AG04450 (cell line): ENCODE results near the gene STARD13. TPM values are rescaled to one million over a fixed set of nuclear protein-coding genes. Genes with fewer than 3 reads are reported as not detected.

Experiments
- CTCF ChIA-PET: fragments of 300-600, 350-600 bp; formaldehyde crosslinking; extraction: SDS; loops from one replicate; lab custom pipeline; 2022; ENCODE audit warnings: antibody characterized with exemption, inconsistent platforms; lab: Charles Lee
- POLR2A ChIA-PET: fragments of 350-600 bp; formaldehyde crosslinking; extraction: SDS; loops from one replicate; lab custom pipeline; 2021; ENCODE audit warnings: antibody characterized with exemption, inconsistent platforms; lab: Yijun Ruan, JAX
- DNase-seq: peaks from one replicate; pipeline ENCODE4 v3.0.0-alpha.2; 2011; ENCODE audit warnings: low read depth, low spot score
- H3K27ac ChIP-seq: one replicate; pipeline ENCODE4 v1.5.1; 2012; ENCODE audit warnings: low read depth, low read length, control low read depth
- H3K27me3 ChIP-seq: one replicate; pipeline ENCODE4 v1.6.0; 2012; ENCODE audit warnings: low read length; ENCODE audit not compliant: control insufficient read depth, insufficient read depth
- H3K4me3 ChIP-seq: 2 replicates; pipeline ENCODE4 v1.5.1; 2011; ENCODE audit warnings: mild to moderate bottlenecking, low read depth, low read length, control low read depth
- H3K9me3 ChIP-seq: 2 replicates; pipeline ENCODE4 v1.5.1; 2012; ENCODE audit warnings: low read length; ENCODE audit not compliant: control insufficient read depth, insufficient read depth
- CTCF ChIP-seq: IDR thresholded peaks from 2 replicates; pipeline ENCODE4 v1.5.1; 2011; ENCODE audit warnings: low read depth, low read length, control low read depth, inconsistent platforms
- polyA plus RNA-seq: library from polyadenylated mRNA; depleted of rRNA; stranded (reverse); fragments of >200 nt; gene quantifications from 2 replicates; pipeline ENCODE4 v1.2.3, GENCODE V29; 2011

Gene STARD13
- polyA plus RNA-seq, 1 experiment = 27.7 TPM

- H3K4me3 ChIP-seq = no peak overlapping the region
- no peaks in the 10 kb centered on the region for H3K27me3 ChIP-seq
- no peak overlapping the region for H3K27ac ChIP-seq
- no peaks in the 10 kb centered on the region for H3K9me3 ChIP-seq
- ChIA-PET POLR2A (no interaction called here), CTCF (interaction anchor here (1.2 to 1.4 kb wide), 3 partner anchors 81 to 396 kb away, joined by 3 to 4 read pairs (median 3); no protein-coding TSS in a partner anchor)
- TF ChIP-seq CTCF = no peak
- DNase-seq = no peak
Measured at GRCh38 chr13:33146843-33147611, 138.5 kb downstream of the STARD13 start.

GRCh38 chr13:33145667-33146066, 139.9 kb downstream of the STARD13 start:
- Histone ChIP-seq H3K9me3 (no peaks in the 10 kb centered on the region), H3K4me3 (no peak overlapping the region), H3K27ac (no peak overlapping the region), H3K27me3 (no peaks in the 10 kb centered on the region)
- no peak for TF ChIP-seq CTCF
- ChIA-PET CTCF (interaction anchor here (0.8 kb wide), 1 partner anchor 359 kb away, joined by 4 read pairs; no protein-coding TSS in a partner anchor), POLR2A (no interaction called here)
- DNase-seq = no peak

- DNase-seq = no peak
- no peak overlapping the region for H3K4me3 ChIP-seq
- no peak for TF ChIP-seq CTCF
- no peaks in the 10 kb centered on the region for H3K9me3 ChIP-seq
- no peak overlapping the region for H3K27ac ChIP-seq
- H3K27me3 ChIP-seq = no peaks in the 10 kb centered on the region
- CTCF ChIA-PET = no interaction called here
- POLR2A ChIA-PET = no interaction called here
Measured at GRCh38 chr13:33144358-33144784, 141.2 kb downstream of the STARD13 start.

- no peak for DNase-seq
- H3K9me3 ChIP-seq = peaks cover 3% of the 10 kb centered on the region
- no peak for TF ChIP-seq CTCF
- no peak overlapping the region for H3K27ac ChIP-seq
- CTCF ChIA-PET = no interaction called here
- H3K27me3 ChIP-seq = no peaks in the 10 kb centered on the region
- H3K4me3 ChIP-seq = no peak overlapping the region
- POLR2A ChIA-PET = no interaction called here
Measured at GRCh38 chr13:33139780-33140535, 145.6 kb downstream of the STARD13 start.

- Histone ChIP-seq H3K4me3 (no peak overlapping the region), H3K9me3 (peaks cover 3% of the 10 kb centered on the region), H3K27ac (peak overlapping the region; percentile 11), H3K27me3 (no peaks in the 10 kb centered on the region)
- ChIA-PET POLR2A (no interaction called here), CTCF (no interaction called here)
- no peak for TF ChIP-seq CTCF
- DNase-seq = no peak
Measured at GRCh38 chr13:33139184-33139583, 146.4 kb downstream of the STARD13 start.
